Panc1 (cell line): ENCODE measurements around the gene NR6A1. TPM values are rescaled to one million over a fixed set of nuclear protein-coding genes. Genes with fewer than 3 reads are reported as not detected.

ENCODE experiments used
- ATAC-seq: fragments of 200-7000 bp; cut with Tn5 transposase; 2 replicates; pipeline ENCODE4 v1.9.1; 2020; ENCODE audit warnings: mild to moderate bottlenecking, moderate library complexity
- BruUV-seq: library from RNA; stranded (reverse); fragments of 400-500 nt; replicated peaks from 2 replicates; lab custom pipeline; 2021; lab: Mats Ljungman, UMichigan
- CTCF ChIA-PET: fragments of 300-600 bp; sonication (Branson Sonifier 250); formaldehyde crosslinking; loops from one replicate; lab custom pipeline; 2022; ENCODE audit warnings: antibody characterized with exemption; lab: Charles Lee
- POLR2A ChIA-PET: fragments of 300-600 bp; sonication (Branson Sonifier 250); formaldehyde crosslinking; loops from one replicate; lab custom pipeline; 2022; ENCODE audit warnings: antibody characterized with exemption; lab: Charles Lee
- DNase-seq: peaks from one replicate; pipeline ENCODE4 v3.0.0-alpha.2; 2010; ENCODE audit warnings: low read depth, low spot score
- H3K27ac ChIP-seq: 2 replicates; pipeline ENCODE4 v1.5.1; 2011; ENCODE audit warnings: mild to moderate bottlenecking, low read length, inconsistent platforms
- H3K27me3 ChIP-seq: fragments of 200-500 bp; sonication (Bioruptor generic); 2 replicates; pipeline ENCODE4 v1.6.0; 2014; ENCODE audit warnings: low read length, inconsistent platforms; ENCODE audit not compliant: control insufficient read depth, insufficient read depth
- H3K36me3 ChIP-seq: fragments of 200-500 bp; sonication (Bioruptor generic); 2 replicates; pipeline ENCODE4 v1.5.1; 2014; ENCODE audit warnings: inconsistent platforms, mild to moderate bottlenecking, low read length, moderate library complexity; ENCODE audit not compliant: control insufficient read depth, insufficient read depth
- H3K4me1 ChIP-seq: 2 replicates; pipeline ENCODE4 v1.5.1; 2011; ENCODE audit warnings: inconsistent platforms, mild to moderate bottlenecking, low read length, moderate library complexity; ENCODE audit not compliant: control insufficient read depth, insufficient read depth
- H3K4me3 ChIP-seq, 2 experiments: 2 replicates each; pipeline ENCODE4 v1.5.1; 2011 to 2012; ENCODE audit warnings: low read depth in 2 of 2, low read length in 2 of 2, mild to moderate bottlenecking in 2 of 2, inconsistent platforms in 1 of 2, moderate library complexity in 1 of 2
- H3K9me3 ChIP-seq: fragments of 200-500 bp; sonication (Bioruptor generic); 2 replicates; pipeline ENCODE4 v1.5.1; 2014; ENCODE audit warnings: low read depth, mild to moderate bottlenecking, inconsistent platforms, low read length, moderate library complexity; ENCODE audit not compliant: control insufficient read depth, insufficient read depth
- POLR2AphosphoS5 ChIP-seq: IDR thresholded peaks from 2 replicates; pipeline ENCODE4 v1.6.1; 2012; ENCODE audit warnings: mild to moderate bottlenecking, low read depth, low read length, moderate library complexity
- SIN3A ChIP-seq: IDR thresholded peaks from 2 replicates; pipeline ENCODE4 v1.6.1; 2012; ENCODE audit warnings: low read depth, mild to moderate bottlenecking, low read length, moderate library complexity, borderline replicate concordance; ENCODE audit not compliant: insufficient read depth
- TCF7L2 ChIP-seq: IDR thresholded peaks from 2 replicates; pipeline ENCODE4 v1.6.1; 2011; ENCODE audit warnings: mild to moderate bottlenecking, low read depth, low read length, inconsistent platforms
- in situ Hi-C: cut with HindIII; loops from 2 replicates; pipeline ENCODE4 v1.10.0; 2016; ENCODE audit warnings: low sequenced_read_pairs, low pct_unique_long_range_greater_than_20kb
- intact Hi-C: fragments of 100-400 bp; cut with micrococcal nuclease; formaldehyde crosslinking; loops from one replicate; pipeline ENCODE4 v1.10.0; 2022; ENCODE audit not compliant: unreplicated experiment
- total RNA-seq: library from RNA; stranded (reverse); gene quantifications from one replicate; pipeline ENCODE4 v1.2.1, GENCODE V29; 2021; ENCODE audit not compliant: unreplicated experiment
- TF ChIP-seq, protein P1 (sequence below): fragments of 450-650 bp; IDR thresholded peaks from 2 replicates; pipeline ENCODE4 v1.5.1; 2017; ENCODE audit warnings: mild to moderate bottlenecking
- TF ChIP-seq, protein P2 (sequence below), 2 experiments: IDR thresholded peaks; 2 replicates each; pipeline ENCODE4 v1.6.1; 2011 to 2012; ENCODE audit warnings: low read depth in 2 of 2, control low read depth in 1 of 2, low read length in 1 of 2, mild to moderate bottlenecking in 1 of 2, moderate library complexity in 1 of 2; ENCODE audit not compliant: insufficient read depth in 1 of 2

The NR6A1 gene
- total RNA-seq, 1 experiment from 2014 or later: 7.6 TPM

DNA sequence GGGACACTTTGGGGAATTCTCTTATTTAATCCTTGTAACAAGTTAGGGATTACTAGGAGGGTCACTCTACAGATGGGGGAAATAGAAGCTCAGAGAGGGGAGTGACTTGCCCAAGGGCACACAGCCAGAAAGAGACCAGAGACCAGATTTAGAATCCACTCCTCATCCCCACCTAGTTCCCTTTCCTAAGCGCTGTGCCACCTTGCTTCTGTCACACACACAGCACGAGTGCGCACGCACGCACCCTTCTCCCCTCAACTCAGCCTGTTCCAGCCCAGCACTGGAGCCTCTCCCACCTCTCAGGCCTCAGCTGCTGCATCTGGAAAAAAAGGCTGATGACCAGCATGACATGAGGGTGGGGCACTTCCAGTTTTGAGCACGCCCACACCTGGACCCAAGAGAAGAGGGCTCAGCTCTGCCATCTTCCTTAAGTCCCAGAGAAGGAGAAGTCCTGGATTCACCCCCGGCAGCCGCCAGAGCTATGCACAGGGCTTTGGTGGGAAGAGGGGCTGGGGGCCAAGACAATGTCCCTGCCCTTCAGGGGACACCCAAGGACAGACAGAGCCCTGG lies 282.4 kb downstream of the NR6A1 start:
- CTCF ChIA-PET: no interaction called here
- intact Hi-C loops: no loop called here

DNA sequence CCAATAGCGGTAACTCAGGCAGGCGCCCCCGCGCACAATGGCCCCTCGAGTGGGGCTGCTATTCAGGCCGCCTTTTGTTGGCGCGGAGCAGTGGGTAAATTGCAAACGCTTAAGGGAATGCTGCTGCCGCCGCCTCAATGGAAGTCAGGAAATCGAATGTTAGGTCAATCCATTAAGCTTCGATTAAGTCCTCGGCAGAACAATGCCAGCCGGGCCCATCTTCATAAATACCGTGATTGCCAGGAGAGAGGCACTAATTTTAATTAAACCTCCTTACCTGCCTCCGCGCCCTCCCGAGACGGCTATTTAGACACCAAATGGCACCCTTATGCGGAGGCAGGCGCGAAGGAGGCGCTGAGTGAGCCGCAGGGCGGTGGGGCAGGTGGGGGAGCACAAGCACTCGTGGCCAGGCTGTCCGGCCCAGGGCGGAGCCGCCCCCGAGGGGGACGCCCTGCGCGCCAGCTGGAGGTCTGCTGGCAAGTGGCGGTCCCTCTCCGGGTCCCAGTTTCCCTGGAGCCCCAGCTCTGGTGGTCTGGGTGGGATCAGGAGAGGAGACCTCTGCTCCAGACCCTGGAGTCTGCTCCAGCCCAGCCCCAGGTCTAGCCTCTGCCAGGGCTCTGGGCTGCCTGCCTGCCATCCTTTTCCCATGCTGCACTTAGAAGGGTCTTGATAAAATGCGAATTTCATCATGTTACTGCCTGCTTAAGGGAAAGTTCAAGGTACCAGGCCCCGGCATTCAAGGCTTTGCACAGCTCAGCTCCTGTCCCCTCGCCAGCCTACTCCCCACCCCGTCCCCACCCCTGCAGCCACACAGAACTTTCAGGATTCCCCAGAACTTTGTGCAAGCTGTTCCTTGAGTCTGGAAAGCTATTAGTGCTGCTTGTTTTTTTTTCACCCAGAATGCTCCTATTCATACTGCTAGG lies 283.6 kb downstream of the NR6A1 start:
- H3K36me3 ChIP-seq: no peaks in the 10 kb centered on the region
- ChIA-PET CTCF (no interaction called here), POLR2A (no interaction called here)
- no TSS peak for BruUV-seq
- H3K27ac ChIP-seq: no peak overlapping the region
- no peaks in the 10 kb centered on the region for H3K9me3 ChIP-seq
- ATAC-seq (no peak), DNase-seq (no peak)
- no peaks in the 10 kb centered on the region for H3K27me3 ChIP-seq
- TF ChIP-seq SIN3A: no peak
- no peak for TF ChIP-seq POLR2AphosphoS5
- TF ChIP-seq, protein P1, sequence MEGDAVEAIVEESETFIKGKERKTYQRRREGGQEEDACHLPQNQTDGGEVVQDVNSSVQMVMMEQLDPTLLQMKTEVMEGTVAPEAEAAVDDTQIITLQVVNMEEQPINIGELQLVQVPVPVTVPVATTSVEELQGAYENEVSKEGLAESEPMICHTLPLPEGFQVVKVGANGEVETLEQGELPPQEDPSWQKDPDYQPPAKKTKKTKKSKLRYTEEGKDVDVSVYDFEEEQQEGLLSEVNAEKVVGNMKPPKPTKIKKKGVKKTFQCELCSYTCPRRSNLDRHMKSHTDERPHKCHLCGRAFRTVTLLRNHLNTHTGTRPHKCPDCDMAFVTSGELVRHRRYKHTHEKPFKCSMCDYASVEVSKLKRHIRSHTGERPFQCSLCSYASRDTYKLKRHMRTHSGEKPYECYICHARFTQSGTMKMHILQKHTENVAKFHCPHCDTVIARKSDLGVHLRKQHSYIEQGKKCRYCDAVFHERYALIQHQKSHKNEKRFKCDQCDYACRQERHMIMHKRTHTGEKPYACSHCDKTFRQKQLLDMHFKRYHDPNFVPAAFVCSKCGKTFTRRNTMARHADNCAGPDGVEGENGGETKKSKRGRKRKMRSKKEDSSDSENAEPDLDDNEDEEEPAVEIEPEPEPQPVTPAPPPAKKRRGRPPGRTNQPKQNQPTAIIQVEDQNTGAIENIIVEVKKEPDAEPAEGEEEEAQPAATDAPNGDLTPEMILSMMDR: no peak
- in situ Hi-C loops: no loop called here
- no peaks in the 10 kb centered on the region for H3K4me1 ChIP-seq
- intact Hi-C loops: no loop called here
- no peak overlapping the region for H3K4me3 ChIP-seq

More for the DNA sequence above, 282.4 kb downstream of the NR6A1 start:
- Histone ChIP-seq H3K9me3 (no peaks in the 10 kb centered on the region), H3K4me3 (no peak overlapping the region), H3K27me3 (no peaks in the 10 kb centered on the region), H3K36me3 (no peaks in the 10 kb centered on the region), H3K4me1 (no peaks in the 10 kb centered on the region), H3K27ac (no peak overlapping the region)
- POLR2A ChIA-PET: no interaction called here
- in situ Hi-C loops: no loop called here
- DNase-seq: no peak
- TF ChIP-seq, protein P1: no peak
- TF ChIP-seq, protein P2, sequence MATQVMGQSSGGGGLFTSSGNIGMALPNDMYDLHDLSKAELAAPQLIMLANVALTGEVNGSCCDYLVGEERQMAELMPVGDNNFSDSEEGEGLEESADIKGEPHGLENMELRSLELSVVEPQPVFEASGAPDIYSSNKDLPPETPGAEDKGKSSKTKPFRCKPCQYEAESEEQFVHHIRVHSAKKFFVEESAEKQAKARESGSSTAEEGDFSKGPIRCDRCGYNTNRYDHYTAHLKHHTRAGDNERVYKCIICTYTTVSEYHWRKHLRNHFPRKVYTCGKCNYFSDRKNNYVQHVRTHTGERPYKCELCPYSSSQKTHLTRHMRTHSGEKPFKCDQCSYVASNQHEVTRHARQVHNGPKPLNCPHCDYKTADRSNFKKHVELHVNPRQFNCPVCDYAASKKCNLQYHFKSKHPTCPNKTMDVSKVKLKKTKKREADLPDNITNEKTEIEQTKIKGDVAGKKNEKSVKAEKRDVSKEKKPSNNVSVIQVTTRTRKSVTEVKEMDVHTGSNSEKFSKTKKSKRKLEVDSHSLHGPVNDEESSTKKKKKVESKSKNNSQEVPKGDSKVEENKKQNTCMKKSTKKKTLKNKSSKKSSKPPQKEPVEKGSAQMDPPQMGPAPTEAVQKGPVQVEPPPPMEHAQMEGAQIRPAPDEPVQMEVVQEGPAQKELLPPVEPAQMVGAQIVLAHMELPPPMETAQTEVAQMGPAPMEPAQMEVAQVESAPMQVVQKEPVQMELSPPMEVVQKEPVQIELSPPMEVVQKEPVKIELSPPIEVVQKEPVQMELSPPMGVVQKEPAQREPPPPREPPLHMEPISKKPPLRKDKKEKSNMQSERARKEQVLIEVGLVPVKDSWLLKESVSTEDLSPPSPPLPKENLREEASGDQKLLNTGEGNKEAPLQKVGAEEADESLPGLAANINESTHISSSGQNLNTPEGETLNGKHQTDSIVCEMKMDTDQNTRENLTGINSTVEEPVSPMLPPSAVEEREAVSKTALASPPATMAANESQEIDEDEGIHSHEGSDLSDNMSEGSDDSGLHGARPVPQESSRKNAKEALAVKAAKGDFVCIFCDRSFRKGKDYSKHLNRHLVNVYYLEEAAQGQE (IDR thresholded peaks at IDR 0.05; ENCODE audit: insufficient read depth in 1 of 2, low read depth in 2 of 2, low read length in 1 of 2): no peak
- TF ChIP-seq TCF7L2 (no peak), POLR2AphosphoS5 (no peak), SIN3A (no peak)
- no peak for ATAC-seq
- BruUV-seq: no TSS peak
